HG02759 (cell line): ENCODE measurements around the gene VGLL4.
"Not testable (repeated sequence)": the region's sequence is repeated elsewhere in the genome, so short reads cannot be mapped to it uniquely, and the experiment has no call there.

Experiments used
- ATAC-seq: cut with Tn5 transposase; IDR thresholded peaks from one replicate; pipeline ENCODE4 v1.9.1; 2021; ENCODE audit warnings: mild to moderate bottlenecking, moderate library complexity; ENCODE audit not compliant: unreplicated experiment

Gene VGLL4

DNA sequence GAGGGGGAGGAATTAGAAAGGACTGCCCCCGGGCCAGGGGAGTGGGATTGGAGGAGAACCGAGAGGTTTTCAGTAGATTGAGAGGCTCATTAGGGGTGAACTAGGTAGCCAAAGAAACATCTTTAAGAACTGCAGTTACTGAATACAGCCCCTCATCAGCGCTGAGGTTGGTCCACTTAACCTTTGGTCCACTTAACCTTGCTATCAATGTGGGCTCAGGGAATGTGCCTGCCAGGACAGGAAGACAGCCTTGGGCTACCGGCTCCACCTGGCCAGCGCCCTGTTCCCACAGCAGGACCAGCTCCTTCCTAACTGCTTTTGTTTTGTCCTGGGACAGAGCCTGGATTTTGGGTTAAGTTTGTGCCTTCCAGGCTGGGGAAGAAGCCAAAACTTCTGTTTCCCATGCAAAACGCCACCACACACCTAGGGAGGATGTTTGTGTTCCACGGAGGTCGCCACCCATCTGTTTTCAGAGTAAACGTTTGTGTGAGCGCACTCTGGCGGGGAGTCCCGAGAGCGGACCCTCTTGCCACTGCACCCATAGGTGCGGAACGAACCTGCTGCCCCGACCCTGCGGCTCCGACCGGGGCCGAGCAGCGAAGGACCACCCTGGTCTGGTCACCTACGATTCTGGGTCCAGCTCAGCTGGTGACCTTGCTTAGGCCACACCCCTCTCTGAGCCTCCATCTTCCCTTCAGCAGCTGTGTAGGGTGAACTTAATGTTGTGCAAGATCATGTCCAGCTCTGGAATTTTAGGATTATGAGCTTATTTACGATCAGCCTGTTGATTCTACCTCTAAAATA is 107.4 kb downstream of the VGLL4 start:
- no peak for ATAC-seq

DNA sequence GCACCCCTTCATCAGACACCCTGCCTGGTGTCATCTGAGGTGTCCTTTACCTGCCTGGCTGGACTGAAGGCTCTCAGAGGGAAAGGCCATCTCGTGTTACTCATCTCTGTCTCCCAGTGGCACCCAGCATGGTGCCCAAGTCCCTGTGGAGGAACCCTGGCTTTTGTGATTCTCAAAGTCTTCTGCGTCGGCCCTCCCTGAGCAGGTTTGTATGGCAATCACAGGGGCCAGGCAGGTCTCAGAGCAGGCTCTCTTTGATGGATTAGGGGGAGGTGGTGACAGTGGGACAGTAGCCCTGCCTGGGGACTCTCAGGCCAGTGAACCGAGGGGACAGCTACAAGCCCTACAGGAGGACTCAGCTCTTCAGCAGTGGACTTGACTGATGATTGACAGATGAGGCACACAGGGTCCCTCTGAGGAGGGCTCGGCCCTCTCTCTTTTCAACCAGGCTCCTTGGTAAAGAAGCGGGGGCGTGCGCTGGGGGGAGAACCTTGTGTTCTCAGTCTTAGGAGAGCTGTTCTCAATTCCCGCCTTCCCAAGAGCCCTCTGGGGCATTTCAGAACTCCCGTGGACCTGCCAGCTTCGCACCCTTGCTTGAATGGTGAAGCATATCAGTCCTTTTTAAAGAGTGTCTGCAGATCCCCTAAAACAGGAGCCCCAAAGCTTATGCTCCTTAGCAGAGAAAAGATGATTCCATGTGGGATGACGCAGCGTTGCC is 108.3 kb downstream of the VGLL4 start:
- no peak for ATAC-seq

DNA sequence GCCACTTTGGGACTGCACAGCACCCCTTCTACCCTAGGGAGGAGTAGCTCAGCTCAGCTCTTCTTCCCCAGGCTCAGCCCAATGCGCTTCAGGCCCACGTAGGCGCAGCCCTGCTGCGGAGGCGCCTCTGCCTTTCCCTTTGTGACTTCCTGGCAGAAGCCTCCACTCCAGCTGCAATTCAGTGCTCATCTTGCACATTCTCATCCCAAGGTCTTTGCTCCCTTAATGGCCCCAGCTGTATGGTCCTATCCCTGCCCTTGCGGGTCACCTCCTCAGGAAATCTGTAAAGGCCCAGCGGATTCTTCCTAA is 109.0 kb downstream of the VGLL4 start:
- no peak for ATAC-seq

DNA sequence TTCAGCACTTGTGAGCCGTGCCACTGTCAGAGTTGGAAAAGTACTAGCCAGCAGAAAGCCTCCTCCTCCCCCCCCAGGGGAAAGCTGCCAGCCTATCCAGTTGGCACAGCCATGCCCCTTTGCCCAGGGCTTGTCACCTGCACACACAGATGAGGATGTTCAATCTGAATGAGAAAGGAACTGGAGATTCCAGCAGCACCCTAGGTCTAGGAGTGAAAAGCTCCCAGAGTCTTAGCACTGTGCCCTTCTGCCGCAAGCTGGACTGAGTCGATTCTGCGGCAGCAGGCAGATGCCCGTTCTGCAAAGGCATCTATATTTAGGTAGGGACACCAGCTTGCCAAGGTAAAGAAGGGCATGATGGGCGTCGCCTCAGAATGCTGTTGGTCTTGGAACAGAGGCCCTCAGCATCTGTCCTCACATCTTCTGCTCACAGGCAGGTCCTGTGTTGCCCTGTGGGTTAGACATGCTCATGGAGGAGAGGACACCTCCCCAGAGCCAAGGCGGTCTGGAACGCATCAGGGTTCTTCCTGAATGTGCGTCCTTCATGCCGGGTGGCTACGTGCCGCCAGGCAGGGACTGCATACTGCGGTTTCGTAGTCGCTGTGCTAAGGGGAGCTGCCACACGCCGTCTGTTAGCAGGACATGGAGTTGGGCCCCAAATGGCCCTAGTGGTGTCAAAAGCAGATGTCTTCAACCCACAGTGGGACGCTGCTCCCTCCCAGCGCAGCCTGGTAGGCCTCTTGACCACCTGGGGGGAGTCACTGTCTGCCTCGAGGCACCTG is 109.5 kb downstream of the VGLL4 start:
- ATAC-seq, result no peak

DNA sequence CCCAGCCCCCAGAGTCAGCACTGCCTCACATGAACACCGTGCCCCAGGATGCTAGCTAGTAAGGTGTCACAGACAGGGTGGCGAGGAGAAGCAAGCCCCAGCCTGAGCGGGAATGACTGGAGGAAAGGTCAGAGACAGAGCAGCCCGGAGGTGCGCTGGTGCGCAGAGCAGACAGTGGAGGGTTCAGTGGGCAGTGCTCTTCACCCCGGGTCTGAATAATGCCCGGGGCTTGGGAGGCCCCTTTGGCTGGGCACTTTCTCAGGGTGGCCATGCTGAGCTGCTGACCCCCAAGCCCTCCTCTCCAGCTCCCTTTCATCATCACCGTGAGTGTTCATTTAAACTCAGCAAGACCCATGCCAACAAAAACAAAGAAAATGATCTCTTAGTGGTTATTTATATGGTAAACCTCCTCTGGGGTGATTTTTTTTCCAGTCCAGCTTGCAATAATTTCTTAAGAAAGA is 110.8 kb downstream of the VGLL4 start:
- no peak for ATAC-seq

DNA sequence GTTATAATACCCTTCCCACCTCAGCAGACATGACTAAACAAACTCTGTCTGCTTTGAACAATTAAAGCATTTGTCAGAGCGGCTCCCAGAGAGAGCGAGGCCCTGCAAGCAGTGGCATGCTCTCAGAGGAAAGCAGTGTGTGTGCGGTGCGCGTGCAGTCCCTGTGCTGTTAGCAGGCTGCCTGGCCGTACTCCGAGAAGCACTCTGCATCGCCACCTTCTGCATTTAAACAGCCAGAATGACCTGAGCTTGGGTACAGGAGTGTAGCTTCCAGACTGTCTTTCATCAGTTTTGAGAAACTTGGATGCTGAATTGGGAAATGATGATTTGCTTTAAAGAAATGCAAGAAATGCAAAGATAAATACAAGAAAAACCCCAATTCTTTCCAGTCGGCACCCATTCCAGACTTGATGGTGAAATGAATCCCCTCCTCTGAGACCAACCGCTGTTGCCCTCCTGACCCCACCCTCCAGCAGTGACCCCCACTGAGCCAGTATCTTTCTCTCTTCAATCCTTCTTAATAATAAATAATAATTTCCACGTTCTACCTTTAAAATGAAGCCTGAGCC is 113.5 kb downstream of the VGLL4 start:
- no peak for ATAC-seq

DNA sequence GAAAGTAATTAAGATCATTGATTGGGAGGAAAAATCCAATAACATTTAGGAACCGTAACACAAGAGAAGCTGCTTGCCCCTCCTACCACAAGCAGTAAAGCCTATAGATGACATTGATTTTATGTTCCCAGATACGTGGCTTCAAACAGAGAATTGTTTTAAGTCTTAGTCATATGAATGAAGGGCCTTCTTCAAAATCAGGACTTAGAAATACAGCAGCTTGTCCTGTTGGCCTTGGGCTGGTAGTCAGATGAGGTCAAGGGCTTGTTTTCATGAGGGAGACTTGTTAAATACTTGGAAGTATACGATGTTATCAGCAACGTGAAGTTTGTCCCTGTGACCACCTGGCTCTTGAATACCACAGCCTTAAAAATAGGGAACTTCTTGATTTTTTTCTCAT is 114.4 kb downstream of the VGLL4 start:
- ATAC-seq, result no peak

DNA sequence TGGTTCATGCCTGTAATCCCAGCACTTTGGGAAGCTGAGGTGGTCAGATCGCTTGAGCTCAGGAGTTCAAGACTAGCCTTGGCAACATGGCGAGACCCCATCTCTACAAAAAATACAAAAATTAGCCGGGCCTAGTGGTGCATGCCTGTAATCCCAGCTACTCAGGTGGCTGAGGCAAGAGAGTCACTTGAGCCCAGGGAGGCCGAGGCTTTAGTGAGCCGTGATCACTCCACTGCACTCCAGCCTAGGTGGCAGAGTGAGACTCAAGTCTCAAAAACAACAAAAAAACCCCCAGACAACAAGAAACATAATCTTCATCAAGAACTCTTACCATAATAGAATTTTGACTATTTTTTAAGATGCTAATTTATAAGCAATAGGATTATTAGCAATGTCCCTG is 117.6 kb downstream of the VGLL4 start:
- ATAC-seq, result not testable (repeated sequence)

DNA sequence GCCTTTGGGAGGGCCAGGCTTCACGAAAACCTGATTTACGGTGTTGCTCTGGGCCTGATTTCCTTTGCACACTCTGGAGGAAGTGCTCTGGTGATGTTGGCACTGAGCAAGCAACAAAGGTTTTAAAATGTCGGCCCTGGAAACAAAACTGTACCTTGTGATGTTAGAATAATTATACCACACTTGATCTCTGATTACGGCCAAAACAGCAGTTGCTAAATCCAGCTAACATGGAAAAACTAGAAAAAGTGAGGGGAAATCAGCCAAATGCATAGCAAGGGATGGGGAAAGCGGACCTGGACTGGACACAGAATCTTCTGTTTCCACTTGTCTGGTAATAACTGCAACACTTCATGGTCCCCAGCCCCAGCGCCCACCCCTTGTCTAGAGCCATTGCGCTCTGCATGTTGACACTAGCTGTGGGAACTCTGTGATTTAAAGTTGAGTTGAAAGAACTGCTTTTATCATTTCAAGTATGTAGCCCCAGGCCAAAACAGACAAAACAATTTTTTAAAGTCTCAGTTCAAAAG is 120.1 kb downstream of the VGLL4 start:
- no peak for ATAC-seq

DNA sequence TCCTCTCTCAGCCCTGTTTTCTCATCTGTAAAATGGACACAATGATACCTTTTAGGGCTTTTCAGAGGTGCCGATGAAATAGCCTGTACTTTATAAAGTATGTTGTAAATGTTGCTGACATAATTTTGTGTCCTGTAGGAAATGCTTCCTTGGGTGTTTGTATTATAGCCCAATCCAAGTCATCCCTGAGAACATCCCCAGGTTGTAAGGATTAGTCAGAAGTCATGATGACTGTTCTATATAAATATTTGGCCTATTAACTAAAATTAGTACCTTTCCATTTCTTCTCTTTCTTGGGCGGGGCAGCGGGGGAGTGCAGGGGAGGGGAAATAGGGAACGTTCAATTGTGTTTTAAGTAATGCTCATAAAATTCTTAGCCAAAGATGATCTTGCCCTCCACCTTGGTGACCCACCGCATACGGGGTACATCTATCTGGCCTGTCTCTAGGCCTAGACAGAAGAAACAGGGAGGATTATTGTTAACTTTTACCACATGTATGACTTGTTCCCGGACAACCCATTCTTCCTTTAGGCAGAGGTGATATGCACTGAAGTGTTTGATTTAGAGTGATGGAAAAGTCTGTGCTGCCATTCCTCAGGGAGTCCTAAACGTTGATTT is 120.7 kb downstream of the VGLL4 start:
- ATAC-seq, result no peak

DNA sequence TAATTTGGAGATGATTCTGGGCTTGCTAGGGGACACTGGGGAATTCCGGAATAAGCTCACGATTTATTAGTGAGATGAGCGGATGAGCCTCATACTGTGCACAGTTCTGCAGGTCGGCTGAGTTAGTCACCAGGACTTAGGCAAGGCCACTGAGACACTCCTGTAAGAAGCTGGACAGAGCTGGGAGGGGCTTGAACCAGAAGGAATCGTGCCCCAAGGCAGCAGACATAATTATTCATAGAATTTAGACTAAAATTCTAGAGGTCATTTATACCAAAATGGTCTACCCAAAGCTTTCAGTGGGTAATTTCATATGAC is 121.4 kb downstream of the VGLL4 start:
- ATAC-seq, result no peak

DNA sequence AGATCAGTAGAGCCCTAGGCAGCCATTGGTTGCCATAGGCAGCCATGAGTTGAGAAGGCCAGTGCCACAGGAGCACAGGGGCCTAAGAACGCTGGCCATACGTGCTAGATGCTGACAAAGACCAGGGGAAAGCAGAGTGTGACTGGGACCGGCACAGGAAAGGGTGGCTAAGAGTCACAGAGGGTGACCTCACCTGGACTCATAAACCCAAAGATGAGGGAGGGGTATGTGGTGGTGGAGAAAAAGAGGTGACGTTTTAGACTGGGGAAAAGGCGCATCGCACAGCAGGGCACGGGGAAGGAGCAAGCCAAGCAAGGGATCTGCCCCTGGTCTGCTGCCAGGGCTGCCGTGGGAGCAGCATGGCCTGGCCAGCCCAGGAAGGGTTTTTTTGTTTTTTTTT is 122.5 kb downstream of the VGLL4 start:
- no peak for ATAC-seq

DNA sequence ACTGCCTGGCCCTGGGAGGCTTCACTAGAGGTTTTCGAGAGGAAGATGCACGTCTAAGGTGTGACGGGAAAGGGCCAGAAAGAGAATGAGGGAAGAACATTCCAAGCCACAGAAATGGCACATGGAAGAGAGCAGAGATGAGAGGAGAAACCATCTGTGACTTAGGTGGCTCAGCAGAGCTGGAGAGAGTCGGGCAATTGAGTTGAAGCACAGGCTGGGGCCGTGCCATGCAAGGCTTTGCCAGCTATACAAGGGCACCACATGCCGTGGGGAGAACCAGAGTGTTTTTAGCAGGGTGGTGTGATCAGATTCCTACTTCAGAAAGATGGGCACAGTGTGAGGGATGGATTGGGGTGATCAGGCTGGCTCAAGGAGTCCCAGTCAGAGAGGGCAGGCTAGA is 126.1 kb downstream of the VGLL4 start:
- no peak for ATAC-seq

DNA sequence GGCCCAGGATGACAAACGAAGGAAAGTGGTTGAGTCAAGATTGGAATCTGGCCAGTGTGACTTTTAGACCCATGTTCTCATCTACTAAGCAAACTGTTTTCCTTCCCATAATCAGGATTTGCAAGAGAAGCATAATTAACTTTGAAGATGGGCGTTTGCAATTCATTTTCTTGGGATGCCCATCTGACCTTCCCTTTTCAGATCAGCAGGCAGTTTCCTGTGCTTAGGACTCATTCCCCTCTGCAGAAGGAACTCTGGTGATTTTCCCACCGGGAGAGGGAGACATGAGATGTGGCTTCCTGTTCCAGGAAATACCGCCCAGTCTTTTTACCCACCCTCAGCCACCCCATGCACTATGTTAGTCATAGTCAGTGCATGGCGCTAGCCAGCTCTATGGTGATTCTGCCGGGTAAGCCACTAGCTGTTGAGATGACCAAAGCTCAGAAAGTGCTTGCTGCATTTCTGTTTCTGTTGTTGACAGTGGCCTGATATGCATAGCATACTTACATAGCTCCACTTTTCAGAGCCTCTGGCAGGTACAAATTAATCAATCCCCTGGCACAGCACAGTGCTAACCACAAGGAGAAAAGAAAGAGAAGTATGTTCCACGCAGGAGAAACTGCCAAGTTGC is 129.4 kb downstream of the VGLL4 start:
- no peak for ATAC-seq

DNA sequence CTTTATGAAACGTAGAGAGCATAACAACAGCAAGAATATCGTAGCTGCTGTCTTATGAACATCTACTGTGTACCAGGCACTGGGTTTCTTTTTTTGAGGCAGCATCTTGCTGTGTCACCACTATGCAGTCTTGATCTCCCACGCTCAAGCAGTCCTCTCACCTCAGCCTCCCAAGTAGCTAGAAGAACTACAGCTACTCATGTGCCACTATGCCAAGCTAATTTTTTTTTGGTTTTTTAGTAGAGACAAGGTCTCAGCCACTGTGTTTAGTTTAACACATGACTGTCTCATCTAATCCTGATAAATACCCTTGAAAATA is 129.9 kb downstream of the VGLL4 start:
- no peak for ATAC-seq

DNA sequence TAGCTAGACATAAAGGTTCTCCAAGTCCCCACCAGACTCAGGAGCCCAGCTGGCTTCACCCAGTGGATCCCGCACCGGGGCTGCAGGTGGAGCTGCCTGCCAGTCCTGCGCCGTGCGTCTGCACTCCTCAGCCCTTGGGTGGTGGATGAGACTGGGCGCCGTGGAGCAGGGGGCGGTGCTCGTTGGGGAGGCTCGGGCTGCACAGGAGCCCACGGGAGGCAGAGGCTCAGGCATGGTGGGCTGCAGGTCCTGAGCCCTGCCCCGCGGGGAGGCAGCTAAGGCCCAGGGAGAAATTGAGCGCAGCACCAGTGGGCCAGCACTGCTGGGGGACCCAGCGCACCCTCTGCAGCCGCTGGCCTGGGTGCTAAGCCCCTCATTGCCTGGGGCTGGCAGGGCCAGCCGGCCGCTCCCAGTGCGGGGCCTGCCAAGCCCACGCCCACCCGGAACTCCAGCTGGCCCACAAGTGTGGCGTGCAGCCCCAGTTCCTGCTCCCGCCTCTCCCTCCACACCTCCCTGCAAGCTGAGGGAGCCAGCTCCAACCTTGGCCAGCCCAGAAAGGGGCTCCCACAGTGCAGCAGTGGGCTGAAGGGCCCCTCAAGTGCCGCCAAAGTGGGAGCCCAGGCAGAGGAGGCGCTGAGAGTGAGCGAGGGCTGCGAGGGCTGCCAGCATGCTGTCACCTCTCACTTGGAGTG is 130.4 kb downstream of the VGLL4 start:
- ATAC-seq, result not testable (repeated sequence)

DNA sequence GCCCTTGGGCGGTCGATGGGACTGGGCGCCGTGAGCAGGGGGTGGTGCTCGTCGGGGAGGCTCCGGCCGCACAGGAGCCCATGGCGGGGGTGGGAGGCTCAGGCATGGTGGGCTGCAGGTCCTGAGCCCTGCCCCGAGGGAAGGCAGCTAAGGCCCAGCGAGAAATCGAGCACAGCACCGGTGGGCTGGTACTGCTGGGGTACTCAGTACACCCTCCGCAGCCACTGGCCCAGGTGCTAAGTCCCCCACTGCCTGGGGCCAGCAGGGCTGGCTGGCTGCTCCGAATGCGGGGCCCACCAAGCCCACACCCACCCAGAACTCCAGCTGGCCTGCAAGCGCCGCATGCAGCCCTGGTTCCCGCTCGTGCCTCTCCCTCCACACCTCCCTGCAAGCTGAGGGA is 132.1 kb downstream of the VGLL4 start:
- ATAC-seq, result not testable (repeated sequence)

DNA sequence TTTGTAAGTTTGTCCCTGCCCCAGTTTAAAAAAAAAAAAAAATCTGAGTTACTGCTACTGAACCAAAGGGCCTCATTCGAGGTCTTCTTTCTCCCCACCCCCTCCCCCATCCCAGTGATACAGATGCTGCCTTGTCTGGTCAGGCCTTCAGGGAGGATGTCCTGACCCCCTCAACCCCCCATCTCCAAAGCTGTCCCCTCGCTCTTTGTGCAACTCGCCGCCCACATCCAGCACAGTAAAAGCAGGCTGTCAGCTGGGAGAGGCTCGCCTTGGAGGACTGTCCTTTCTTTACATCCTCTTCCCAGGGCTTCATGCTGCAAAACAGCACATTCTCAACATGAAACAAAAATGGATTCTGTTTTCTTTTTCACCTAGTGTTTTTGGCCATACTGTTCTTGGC is 133.4 kb downstream of the VGLL4 start:
- no peak for ATAC-seq

DNA sequence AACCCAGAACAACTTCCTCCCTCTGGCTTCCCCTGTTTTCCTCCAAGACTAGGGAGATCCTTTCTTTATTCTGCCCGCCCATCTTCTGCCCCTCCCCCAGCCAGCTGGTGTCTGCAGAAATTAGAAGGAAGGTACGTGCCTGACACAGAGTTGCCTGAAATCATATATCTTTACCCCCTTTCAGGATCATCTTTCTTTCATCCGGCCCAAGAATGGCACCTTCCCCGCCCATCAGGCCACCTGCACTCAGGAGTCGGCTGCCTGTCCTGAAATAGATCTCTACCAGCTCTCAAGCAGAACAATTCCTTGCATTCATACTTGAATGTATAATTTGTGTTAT is 133.7 kb downstream of the VGLL4 start:
- ATAC-seq, result no peak
